ENCODE measurements around the gene MTNR1A.
A peak's percentile ranks its signal among the peaks of the same experiment; 100 is the strongest.

Gene MTNR1A

GRCh38 chr4:186591651-186592050 lies 36.3 kb upstream of the MTNR1A start:
- Histone ChIP-seq H3K27me3 (ENCODE audit: control insufficient read depth in 1 of 2, insufficient read depth in 2 of 2, low read length in 2 of 2) (no peaks in the 10 kb centered on the region), H3K4me3 (ENCODE audit: low read depth in 1 of 2, low read length in 2 of 2) (no peak overlapping the region), H3K9ac (ENCODE audit: low read depth in 1 of 2, low read length in 2 of 2) (no peak overlapping the region), H3K36me3 (ENCODE audit: control insufficient read depth in 1 of 2, insufficient read depth in 2 of 2, low read length in 2 of 2) (peaks cover 36 to 70% of the 10 kb centered on the region in 2 donors), H3K27ac (ENCODE audit: low read depth, low read length) (no peak overlapping the region), H3K9me3 (ENCODE audit: control insufficient read depth in 1 of 2, low read length in 2 of 2) (no peaks in the 10 kb centered on the region), H3K4me1 (ENCODE audit: control insufficient read depth in 1 of 2, insufficient read depth in 2 of 2, low read length in 2 of 2) (no peaks in the 10 kb centered on the region)

DNA sequence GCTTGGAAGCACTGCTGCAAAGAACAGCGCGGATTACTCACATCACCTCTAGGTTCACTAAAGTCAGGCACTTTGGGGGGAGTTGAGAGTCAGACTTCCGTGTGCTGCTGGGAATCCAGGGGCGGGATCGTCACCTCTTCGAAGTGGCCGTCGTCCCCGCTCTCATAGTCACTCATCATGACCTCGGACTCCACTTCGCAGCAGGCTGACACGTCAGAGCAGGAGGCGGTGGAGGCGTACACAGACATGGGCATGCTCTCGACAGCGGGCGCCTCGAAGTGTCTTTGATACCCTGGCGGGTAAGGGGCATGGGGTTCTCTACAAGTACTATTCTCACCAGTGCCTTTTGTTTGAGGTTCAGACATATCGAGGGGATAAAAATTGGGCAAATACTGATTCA lies 33.1 kb upstream of the MTNR1A start:
- Histone ChIP-seq H3K9ac (ENCODE audit: low read depth in 1 of 2, low read length in 2 of 2) (no peak overlapping the region), H3K4me3 (ENCODE audit: low read depth in 1 of 2, low read length in 2 of 2) (no peak overlapping the region), H3K27ac (ENCODE audit: low read depth, low read length) (no peak overlapping the region), H3K9me3 (ENCODE audit: control insufficient read depth in 1 of 2, low read length in 2 of 2) (no peaks in the 10 kb centered on the region), H3K4me1 (ENCODE audit: control insufficient read depth in 1 of 2, insufficient read depth in 2 of 2, low read length in 2 of 2) (no peaks in the 10 kb centered on the region), H3K27me3 (ENCODE audit: control insufficient read depth in 1 of 2, insufficient read depth in 2 of 2, low read length in 2 of 2) (no peaks in the 10 kb centered on the region), H3K36me3 (ENCODE audit: control insufficient read depth in 1 of 2, insufficient read depth in 2 of 2, low read length in 2 of 2) (peaks cover 31 to 72% of the 10 kb centered on the region in 2 donors)

DNA sequence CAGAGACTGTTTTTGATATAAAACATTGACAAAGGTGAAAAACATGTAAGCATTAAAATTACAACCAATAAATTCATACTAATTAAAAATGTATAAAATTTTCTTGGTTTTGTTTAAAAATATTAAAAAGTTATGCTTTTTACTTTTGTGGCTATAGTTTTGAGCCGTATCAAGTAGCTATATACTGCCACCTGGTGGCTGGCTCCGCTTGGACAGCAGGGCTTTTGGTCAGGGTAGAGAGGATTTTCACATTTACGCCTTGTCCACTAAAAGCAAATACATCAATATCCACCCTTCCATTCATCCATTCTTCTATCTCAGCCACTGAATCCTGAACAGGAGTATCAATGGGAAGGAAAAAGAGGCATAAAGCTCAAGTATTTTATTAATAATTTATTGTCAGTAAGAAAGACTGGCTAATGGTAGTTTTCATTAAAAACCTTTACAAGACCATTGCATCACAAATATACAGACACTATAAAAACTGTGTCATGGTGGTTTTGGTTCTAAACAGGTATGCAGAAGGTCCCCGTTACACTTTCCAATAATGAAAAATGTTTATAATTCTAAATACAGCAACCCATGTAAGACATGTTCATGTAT lies 32.1 kb upstream of the MTNR1A start:
- Histone ChIP-seq H3K9me3 (ENCODE audit: control insufficient read depth in 1 of 2, low read length in 2 of 2) (no peaks in the 10 kb centered on the region), H3K4me3 (ENCODE audit: low read depth in 1 of 2, low read length in 2 of 2) (no peak overlapping the region), H3K36me3 (ENCODE audit: control insufficient read depth in 1 of 2, insufficient read depth in 2 of 2, low read length in 2 of 2) (peaks cover 25 to 68% of the 10 kb centered on the region in 2 donors), H3K9ac (ENCODE audit: low read depth in 1 of 2, low read length in 2 of 2) (no peak overlapping the region), H3K27ac (ENCODE audit: low read depth, low read length) (no peak overlapping the region), H3K4me1 (ENCODE audit: control insufficient read depth in 1 of 2, insufficient read depth in 2 of 2, low read length in 2 of 2) (no peaks in the 10 kb centered on the region), H3K27me3 (ENCODE audit: control insufficient read depth in 1 of 2, insufficient read depth in 2 of 2, low read length in 2 of 2) (no peaks in the 10 kb centered on the region)

- Histone ChIP-seq H3K27ac (ENCODE audit: low read depth, low read length) (no peak overlapping the region), H3K27me3 (ENCODE audit: control insufficient read depth in 1 of 2, insufficient read depth in 2 of 2, low read length in 2 of 2) (no peaks in the 10 kb centered on the region), H3K9ac (ENCODE audit: low read depth in 1 of 2, low read length in 2 of 2) (no peak overlapping the region), H3K36me3 (ENCODE audit: control insufficient read depth in 1 of 2, insufficient read depth in 2 of 2, low read length in 2 of 2) (peaks cover 23 to 62% of the 10 kb centered on the region in 2 donors), H3K4me1 (ENCODE audit: control insufficient read depth in 1 of 2, insufficient read depth in 2 of 2, low read length in 2 of 2) (no peaks in the 10 kb centered on the region), H3K4me3 (ENCODE audit: low read depth in 1 of 2, low read length in 2 of 2) (no peak overlapping the region), H3K9me3 (ENCODE audit: control insufficient read depth in 1 of 2, low read length in 2 of 2) (no peaks in the 10 kb centered on the region)
Observed at GRCh38 chr4:186586205-186586604, 30.8 kb upstream of the MTNR1A start.

- no peaks in the 10 kb centered on the region for H3K9me3 ChIP-seq (ENCODE audit: control insufficient read depth in 1 of 2, low read length in 2 of 2)
- no peaks in the 10 kb centered on the region for H3K4me1 ChIP-seq (ENCODE audit: control insufficient read depth in 1 of 2, insufficient read depth in 2 of 2, low read length in 2 of 2)
- H3K9ac ChIP-seq (ENCODE audit: low read depth in 1 of 2, low read length in 2 of 2) = no peak overlapping the region
- no peaks in the 10 kb centered on the region for H3K27me3 ChIP-seq (ENCODE audit: control insufficient read depth in 1 of 2, insufficient read depth in 2 of 2, low read length in 2 of 2)
- no peak overlapping the region for H3K27ac ChIP-seq (ENCODE audit: low read depth, low read length)
- no peak overlapping the region for H3K4me3 ChIP-seq (ENCODE audit: low read depth in 1 of 2, low read length in 2 of 2)
- peaks cover 20 to 52% of the 10 kb centered on the region in 2 donors for H3K36me3 ChIP-seq (ENCODE audit: control insufficient read depth in 1 of 2, insufficient read depth in 2 of 2, low read length in 2 of 2)
Observed at GRCh38 chr4:186584912-186585311, 29.5 kb upstream of the MTNR1A start.

DNA sequence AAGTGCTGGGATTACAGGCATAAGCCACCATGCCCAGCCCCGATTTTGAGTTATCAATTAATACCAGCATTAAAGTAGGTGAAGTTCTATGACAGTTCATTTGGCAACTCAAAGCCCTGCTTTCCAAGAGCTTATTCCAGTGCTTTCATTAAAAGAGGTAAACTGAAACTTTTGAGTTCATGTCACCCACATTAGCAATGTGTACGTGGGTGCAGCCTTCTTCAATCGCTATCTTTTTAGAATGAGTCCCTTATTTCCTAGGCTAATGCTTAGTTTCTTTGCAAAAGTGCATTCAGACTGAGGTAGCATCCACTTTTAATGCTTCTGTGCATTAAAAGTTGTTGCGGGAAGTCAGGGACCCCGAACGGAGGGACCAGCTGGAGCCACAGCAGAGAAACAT lies 26.1 kb upstream of the MTNR1A start:
- H3K4me1 ChIP-seq (ENCODE audit: control insufficient read depth in 1 of 2, insufficient read depth in 2 of 2, low read length in 2 of 2) = no peaks in the 10 kb centered on the region
- H3K27ac ChIP-seq (ENCODE audit: low read depth, low read length) = no peak overlapping the region
- H3K27me3 ChIP-seq (ENCODE audit: control insufficient read depth in 1 of 2, insufficient read depth in 2 of 2, low read length in 2 of 2) = no peaks in the 10 kb centered on the region
- H3K4me3 ChIP-seq (ENCODE audit: low read depth in 1 of 2, low read length in 2 of 2) = no peak overlapping the region
- H3K9me3 ChIP-seq (ENCODE audit: control insufficient read depth in 1 of 2, low read length in 2 of 2) = no peaks in the 10 kb centered on the region
- peaks cover 12 to 30% of the 10 kb centered on the region in 2 donors for H3K36me3 ChIP-seq (ENCODE audit: control insufficient read depth in 1 of 2, insufficient read depth in 2 of 2, low read length in 2 of 2)
- no peak overlapping the region for H3K9ac ChIP-seq (ENCODE audit: low read depth in 1 of 2, low read length in 2 of 2)

DNA sequence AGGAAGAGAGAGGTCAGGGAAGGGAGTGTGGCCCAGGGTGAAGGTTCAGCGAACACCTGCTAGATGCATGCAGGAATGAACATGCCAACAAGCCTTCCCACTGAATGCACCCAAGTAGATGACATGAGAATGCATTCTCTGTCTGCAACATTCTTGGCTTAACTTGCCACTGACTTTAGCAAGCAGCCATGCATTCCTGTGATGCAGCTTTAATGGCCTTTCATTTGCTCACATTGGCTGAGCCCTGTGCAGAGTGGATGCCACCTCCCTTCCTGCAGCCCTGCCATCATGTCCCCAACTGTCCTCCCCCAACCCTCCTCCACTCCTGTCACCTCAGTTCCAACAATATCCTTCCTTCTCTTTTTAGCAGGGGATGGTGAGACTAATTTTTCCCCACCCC lies 25.3 kb upstream of the MTNR1A start:
- peaks cover 9 to 22% of the 10 kb centered on the region in 2 donors for H3K36me3 ChIP-seq (ENCODE audit: control insufficient read depth in 1 of 2, insufficient read depth in 2 of 2, low read length in 2 of 2)
- H3K27me3 ChIP-seq (ENCODE audit: control insufficient read depth in 1 of 2, insufficient read depth in 2 of 2, low read length in 2 of 2) = no peaks in the 10 kb centered on the region
- no peak overlapping the region for H3K4me3 ChIP-seq (ENCODE audit: low read depth in 1 of 2, low read length in 2 of 2)
- H3K4me1 ChIP-seq (ENCODE audit: control insufficient read depth in 1 of 2, insufficient read depth in 2 of 2, low read length in 2 of 2) = no peaks in the 10 kb centered on the region
- H3K9me3 ChIP-seq (ENCODE audit: control insufficient read depth in 1 of 2, low read length in 2 of 2) = no peaks in the 10 kb centered on the region
- H3K27ac ChIP-seq (ENCODE audit: low read depth, low read length) = no peak overlapping the region
- no peak overlapping the region for H3K9ac ChIP-seq (ENCODE audit: low read depth in 1 of 2, low read length in 2 of 2)

DNA sequence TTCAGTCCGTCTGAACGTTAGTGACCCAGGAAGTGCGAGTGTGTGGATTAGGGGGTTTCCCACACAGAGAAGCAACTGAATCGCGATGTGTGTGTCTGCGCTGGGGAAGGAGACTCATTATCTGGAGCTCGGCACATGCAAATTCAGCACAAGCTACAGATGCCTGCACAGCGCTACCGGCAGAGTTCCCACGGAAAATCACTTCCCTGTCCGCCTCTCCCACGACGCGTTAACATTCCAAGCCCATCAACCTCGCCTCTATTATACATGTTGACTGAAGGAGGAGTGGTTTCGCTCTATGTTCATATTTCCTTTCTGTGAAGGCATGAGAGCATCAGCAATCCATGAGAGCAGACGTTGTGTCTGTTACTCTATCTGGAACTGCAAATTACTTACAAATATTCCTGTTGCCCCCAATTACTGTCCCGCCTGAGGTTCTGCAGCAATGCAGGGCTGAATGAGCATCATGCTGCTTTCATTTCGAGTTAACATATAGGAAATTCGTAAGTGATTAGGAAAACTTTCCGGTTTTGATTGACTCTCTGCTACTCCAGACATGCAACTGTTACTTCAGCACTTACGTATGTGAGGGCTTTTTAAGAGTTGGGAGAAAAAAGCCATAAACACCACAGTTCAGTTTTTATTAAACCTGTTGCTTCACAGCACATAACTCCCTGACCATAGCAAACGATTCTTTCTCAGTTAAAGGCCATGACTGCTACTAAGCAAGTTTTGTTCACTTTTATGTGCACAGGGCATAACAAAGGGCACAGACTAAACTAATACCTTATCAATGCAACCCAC lies 15.0 kb upstream of the MTNR1A start:
- H3K9me3 ChIP-seq (ENCODE audit: control insufficient read depth in 1 of 2, low read length in 2 of 2) = no peaks in the 10 kb centered on the region
- peaks cover 8 to 14% of the 10 kb centered on the region in 2 donors for H3K4me1 ChIP-seq (ENCODE audit: control insufficient read depth in 1 of 2, insufficient read depth in 2 of 2, low read length in 2 of 2)
- no peaks in the 10 kb centered on the region for H3K27me3 ChIP-seq (ENCODE audit: control insufficient read depth in 1 of 2, insufficient read depth in 2 of 2, low read length in 2 of 2)
- H3K36me3 ChIP-seq (ENCODE audit: control insufficient read depth in 1 of 2, insufficient read depth in 2 of 2, low read length in 2 of 2) = no peaks in the 10 kb centered on the region
- peak overlapping the region; percentile 8 to 50 for H3K9ac ChIP-seq (ENCODE audit: low read depth in 1 of 2, low read length in 2 of 2)
- H3K4me3 ChIP-seq (ENCODE audit: low read depth in 1 of 2, low read length in 2 of 2) = peak overlapping the region; percentile 56 to 67
- no peak overlapping the region for H3K27ac ChIP-seq (ENCODE audit: low read depth, low read length)

DNA sequence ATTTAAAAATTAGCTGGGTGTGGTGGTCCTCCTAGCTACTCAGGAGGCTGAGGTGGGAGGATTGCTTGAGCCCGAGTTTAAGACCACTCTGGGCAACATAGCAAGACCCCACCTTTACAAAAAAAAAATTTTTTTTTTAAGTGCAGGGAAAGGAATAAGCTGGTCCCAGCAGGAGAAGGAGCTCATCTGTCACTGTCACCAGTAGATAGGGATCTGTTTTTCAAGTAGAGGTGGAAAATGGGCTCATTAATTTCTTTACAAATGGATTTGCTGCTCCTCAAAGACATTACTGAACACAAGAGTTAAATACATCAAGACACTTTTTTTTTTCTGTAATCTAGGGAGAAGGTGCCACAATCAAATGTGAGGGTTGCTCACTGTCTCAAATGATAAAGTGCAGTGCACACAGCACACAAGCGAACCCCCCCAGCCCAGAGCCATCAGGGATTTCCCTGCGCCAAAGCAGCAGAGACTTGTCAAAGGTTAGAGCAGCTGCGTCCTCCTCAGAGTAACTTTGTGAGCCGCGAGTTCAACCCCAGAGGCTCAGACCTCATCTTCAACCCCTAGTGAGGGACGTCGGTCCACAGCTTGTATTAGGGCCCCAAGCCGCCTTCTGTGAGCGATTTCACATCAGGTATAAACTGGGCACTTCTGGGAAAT lies 14.3 kb upstream of the MTNR1A start:
- H3K4me3 ChIP-seq (ENCODE audit: low read depth in 1 of 2, low read length in 2 of 2) = peak overlapping the region; percentile 56 to 67
- no peaks in the 10 kb centered on the region for H3K36me3 ChIP-seq (ENCODE audit: control insufficient read depth in 1 of 2, insufficient read depth in 2 of 2, low read length in 2 of 2)
- peak overlapping the region; percentile 8 to 50 for H3K9ac ChIP-seq (ENCODE audit: low read depth in 1 of 2, low read length in 2 of 2)
- peaks cover 8 to 14% of the 10 kb centered on the region in 2 donors for H3K4me1 ChIP-seq (ENCODE audit: control insufficient read depth in 1 of 2, insufficient read depth in 2 of 2, low read length in 2 of 2)
- H3K9me3 ChIP-seq (ENCODE audit: control insufficient read depth in 1 of 2, low read length in 2 of 2) = no peaks in the 10 kb centered on the region
- no peaks in the 10 kb centered on the region for H3K27me3 ChIP-seq (ENCODE audit: control insufficient read depth in 1 of 2, insufficient read depth in 2 of 2, low read length in 2 of 2)
- H3K27ac ChIP-seq (ENCODE audit: low read depth, low read length) = no peak overlapping the region

DNA sequence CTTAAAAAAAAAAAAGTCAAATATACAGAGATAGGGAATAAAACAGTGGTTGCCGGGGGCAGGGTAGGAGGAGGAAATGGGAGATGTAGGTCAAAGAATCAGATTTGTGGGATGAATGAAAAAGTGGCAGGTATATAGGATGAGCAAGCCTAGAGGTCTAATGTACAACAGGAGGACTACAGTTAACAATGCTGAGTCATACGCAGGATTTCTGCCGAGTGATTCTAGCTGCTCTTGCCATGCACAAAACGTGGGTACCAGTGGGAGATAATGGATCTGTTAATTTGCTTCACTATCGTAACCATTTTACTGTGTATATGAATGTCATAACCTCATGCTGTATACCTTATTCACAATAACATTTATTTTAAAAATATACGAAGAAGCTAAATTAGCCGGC lies 10.7 kb upstream of the MTNR1A start:
- Histone ChIP-seq H3K4me1 (ENCODE audit: control insufficient read depth in 1 of 2, insufficient read depth in 2 of 2, low read length in 2 of 2) (peaks cover 8 to 14% of the 10 kb centered on the region in 2 donors), H3K9me3 (ENCODE audit: control insufficient read depth in 1 of 2, low read length in 2 of 2) (no peaks in the 10 kb centered on the region), H3K27ac (ENCODE audit: low read depth, low read length) (no peak overlapping the region), H3K4me3 (ENCODE audit: low read depth in 1 of 2, low read length in 2 of 2) (no peak overlapping the region), H3K27me3 (ENCODE audit: control insufficient read depth in 1 of 2, insufficient read depth in 2 of 2, low read length in 2 of 2) (no peaks in the 10 kb centered on the region), H3K9ac (ENCODE audit: low read depth in 1 of 2, low read length in 2 of 2) (no peak overlapping the region), H3K36me3 (ENCODE audit: control insufficient read depth in 1 of 2, insufficient read depth in 2 of 2, low read length in 2 of 2) (no peaks in the 10 kb centered on the region)

Measured in duodenal mucosa (tissue), 2 donors.